Left hindlimb (tissue), 1 donor: ENCODE results near the gene B3GALT6.

Experiments
- DNase-seq: peaks from one replicate; pipeline ENCODE4 v3.0.0-alpha.2; 2018

B3GALT6 gene

GRCh38 chr1:1232796-1233566 is 944 bp downstream of the B3GALT6 start:
- DNase-seq: no peak

GRCh38 chr1:1233567-1233892 is 1.5 kb downstream of the B3GALT6 start:
- no peak for DNase-seq

GRCh38 chr1:1234180-1234808 is 2.3 kb downstream of the B3GALT6 start:
- no peak for DNase-seq

- no peak for DNase-seq
Observed at GRCh38 chr1:1235016-1235744, 3.1 kb downstream of the B3GALT6 start.

- DNase-seq: no peak
Observed at GRCh38 chr1:1236176-1236763, 4.2 kb downstream of the B3GALT6 start.

GRCh38 chr1:1236945-1237873 is 5.2 kb downstream of the B3GALT6 start:
- no peak for DNase-seq

- DNase-seq: no peak
Observed at GRCh38 chr1:1237874-1238701, 6.1 kb downstream of the B3GALT6 start.

GRCh38 chr1:1238702-1239178 is 6.7 kb downstream of the B3GALT6 start:
- DNase-seq: no peak

GRCh38 chr1:1239227-1239613 is 7.2 kb downstream of the B3GALT6 start:
- DNase-seq: no peak

GRCh38 chr1:1239614-1240347 is 7.7 kb downstream of the B3GALT6 start:
- no peak for DNase-seq

GRCh38 chr1:1240348-1240732 is 8.3 kb downstream of the B3GALT6 start:
- no peak for DNase-seq

- no peak for DNase-seq
Observed at GRCh38 chr1:1240822-1241587, 9.0 kb downstream of the B3GALT6 start.

- no peak for DNase-seq
Observed at GRCh38 chr1:1241588-1242219, 9.7 kb downstream of the B3GALT6 start.

- DNase-seq: no peak
Observed at GRCh38 chr1:1242461-1243265, 10.6 kb downstream of the B3GALT6 start.

- DNase-seq: no peak
Observed at GRCh38 chr1:1243266-1243660, 11.2 kb downstream of the B3GALT6 start.

- no peak for DNase-seq
Observed at GRCh38 chr1:1243807-1244191, 11.8 kb downstream of the B3GALT6 start.

GRCh38 chr1:1244192-1244811 is 12.3 kb downstream of the B3GALT6 start:
- no peak for DNase-seq

GRCh38 chr1:1245178-1245816 is 13.3 kb downstream of the B3GALT6 start:
- no peak for DNase-seq
